H1 (cell line): Measurements from ENCODE around the gene PRDM15. TPM values are rescaled to one million over a fixed set of nuclear protein-coding genes. Genes with fewer than 3 reads are reported as not detected.

ENCODE experiments used
- ATF3 ChIP-seq: IDR thresholded peaks from 2 replicates; pipeline ENCODE4 v1.6.1; 2011; ENCODE audit warnings: low read depth, mild to moderate bottlenecking, low read length; ENCODE audit not compliant: insufficient read depth
- BACH1 ChIP-seq: IDR thresholded peaks from 2 replicates; pipeline ENCODE4 v1.6.1; 2012; ENCODE audit warnings: low read length, improper control_type of control experiment
- BRCA1 ChIP-seq: IDR thresholded peaks from 2 replicates; pipeline ENCODE4 v1.6.1; 2012; ENCODE audit warnings: low read depth, low read length, improper control_type of control experiment
- CEBPB ChIP-seq: IDR thresholded peaks from 2 replicates; pipeline ENCODE4 v1.6.1; 2012; ENCODE audit warnings: low read depth, low read length
- CHD1 ChIP-seq: IDR thresholded peaks from 2 replicates; pipeline ENCODE4 v1.6.1; 2012; ENCODE audit warnings: low read depth, low read length, improper control_type of control experiment
- CREB1 ChIP-seq: IDR thresholded peaks from 2 replicates; pipeline ENCODE4 v1.6.1; 2012; ENCODE audit warnings: inconsistent platforms
- EGR1 ChIP-seq: IDR thresholded peaks from 2 replicates; pipeline ENCODE4 v1.6.1; 2011; ENCODE audit warnings: low read depth, low read length, borderline replicate concordance
- EP300 ChIP-seq, 2 experiments: IDR thresholded peaks; 1 replicate in 1 of 2; 2 replicates in 1 of 2; pipeline ENCODE4 v1.6.1; 2011 to 2012; ENCODE audit warnings: low read depth in 2 of 2, low read length in 2 of 2, mild to moderate bottlenecking in 2 of 2, borderline replicate concordance in 1 of 2, inconsistent platforms in 1 of 2, moderate library complexity in 1 of 2
- EZH2 ChIP-seq: fragments of 200-600 bp; sonication (generic); IDR thresholded peaks from 2 replicates; pipeline ENCODE4 v1.7.1; 2012; ENCODE audit warnings: low read depth, mild to moderate bottlenecking, moderate library complexity, low read length, inconsistent platforms; ENCODE audit not compliant: severe bottlenecking
- GABPA ChIP-seq: IDR thresholded peaks from 2 replicates; pipeline ENCODE4 v1.6.1; 2011; ENCODE audit warnings: mild to moderate bottlenecking, low read length, moderate library complexity, borderline replicate concordance; ENCODE audit not compliant: insufficient read depth
- HDAC6 ChIP-seq: IDR thresholded peaks from one replicate; pipeline ENCODE4 v1.7.1; 2012; ENCODE audit warnings: low read depth, mild to moderate bottlenecking, inconsistent platforms, low read length, moderate library complexity
- JUND ChIP-seq: IDR thresholded peaks from 2 replicates; pipeline ENCODE4 v1.6.1; 2011; ENCODE audit warnings: mild to moderate bottlenecking, improper control_type of control experiment, low read length
- KDM4A ChIP-seq: IDR thresholded peaks from one replicate; pipeline ENCODE4 v1.7.1; 2012; ENCODE audit warnings: low read depth, mild to moderate bottlenecking, moderate library complexity, low read length, inconsistent platforms; ENCODE audit not compliant: severe bottlenecking
- MAFK ChIP-seq: IDR thresholded peaks from 2 replicates; pipeline ENCODE4 v1.6.1; 2012; ENCODE audit warnings: low read depth, mild to moderate bottlenecking, improper control_type of control experiment, low read length
- MAX ChIP-seq: IDR thresholded peaks from 2 replicates; pipeline ENCODE4 v1.6.1; 2012; ENCODE audit warnings: inconsistent platforms
- NANOG ChIP-seq: IDR thresholded peaks from 2 replicates; pipeline ENCODE4 v1.6.1; 2011; ENCODE audit warnings: low read length, low read depth, mild to moderate bottlenecking, inconsistent platforms; ENCODE audit not compliant: insufficient read depth, poor library complexity, severe bottlenecking
- NRF1 ChIP-seq: IDR thresholded peaks from 2 replicates; pipeline ENCODE4 v1.6.1; 2011; ENCODE audit warnings: mild to moderate bottlenecking, low read depth, low read length, improper control_type of control experiment
- RXRA ChIP-seq: IDR thresholded peaks from 2 replicates; pipeline ENCODE4 v1.6.1; 2011; ENCODE audit warnings: low read depth, mild to moderate bottlenecking, low read length, moderate library complexity; ENCODE audit not compliant: insufficient read depth
- SP4 ChIP-seq: IDR thresholded peaks from 2 replicates; pipeline ENCODE4 v1.6.1; 2012; ENCODE audit warnings: low read length, inconsistent platforms
- SUZ12 ChIP-seq: fragments of 200-600 bp; sonication (generic); IDR thresholded peaks from 2 replicates; pipeline ENCODE4 v1.6.1; 2012; ENCODE audit warnings: mild to moderate bottlenecking, inconsistent platforms, low read length, moderate library complexity, mixed read lengths
- TCF12 ChIP-seq: IDR thresholded peaks from 2 replicates; pipeline ENCODE4 v1.6.1; 2011; ENCODE audit warnings: low read depth, mild to moderate bottlenecking, low read length
- TEAD4 ChIP-seq: IDR thresholded peaks from 2 replicates; pipeline ENCODE4 v1.6.1; 2012; ENCODE audit warnings: low read depth, low read length, inconsistent platforms, mixed read lengths
- polyA plus RNA-seq, 7 experiments: library from polyadenylated mRNA; depleted of rRNA in 3 of 7; stranded (reverse) in 5 of 7; unstranded in 2 of 7; fragments of >200 nt in 5 of 7; fragments of 200-250 nt in 2 of 7; gene quantifications; 1 replicate in 5 of 7; 2 replicates in 1 of 7; 4 replicates in 1 of 7; pipeline versions ENCODE4 v1.2.1 to v1.2.3, GENCODE V29; 2011 to 2013; ENCODE audit warnings: missing spikeins in 2 of 7, mixed read lengths in 2 of 7
- total RNA-seq: library from RNA; stranded (reverse); fragmentation: NEBNext Ultra II Directional; extraction: Animal tissue kit (Norgen Biotek cat#: 25700); gene quantifications from 2 replicates; pipeline ENCODE4 v1.2.1, GENCODE V29; 2021

Gene PRDM15
- total and polyA plus RNA-seq, 2 of the 8 experiments (the other 6 are each of a cell fraction or from before 2014, with no cell fraction given): 9.7 to 10.5 TPM

- no peak for TF ChIP-seq ATF3
- TF ChIP-seq TEAD4: no peak
- no peak for TF ChIP-seq KDM4A
- no peak for TF ChIP-seq NANOG
- TF ChIP-seq MAFK: no peak
- TF ChIP-seq MAX: 0 out of 2 replicates have a peak, but pooled peaks have one; percentile 6
- TF ChIP-seq CEBPB: peak; percentile 44; the same call in 1 of the 2 replicates
- TF ChIP-seq HDAC6: no peak
- TF ChIP-seq EZH2: no peak
- no peak for TF ChIP-seq JUND
- no peak for TF ChIP-seq NRF1
- TF ChIP-seq CREB1: no peak
- no peak for TF ChIP-seq GABPA
- peak; percentile 91 for TF ChIP-seq TCF12
- no peak for TF ChIP-seq BRCA1
- no peak for TF ChIP-seq RXRA
- TF ChIP-seq SP4: no peak
- 0 out of 2 replicates have a peak, but pooled peaks have one; percentile 33 for TF ChIP-seq EGR1
- peak; percentile 44; the same call in 1 of the 2 replicates for TF ChIP-seq BACH1
- TF ChIP-seq CHD1: no peak
- 0 out of 3 replicates have a peak, but pooled peaks of 1 of the 2 experiments have one; percentile 34 for TF ChIP-seq EP300 (IDR thresholded peaks at IDR 0.05; ENCODE audit: borderline replicate concordance in 1 of 2, low read depth in 2 of 2, low read length in 2 of 2)
- no peak for TF ChIP-seq SUZ12
Observed at GRCh38 chr21:41761934-41762635, 117.1 kb downstream of the PRDM15 start (continued).
